Tibial artery (tissue), 4 donors: ENCODE data around the gene TP63.

ENCODE experiments used
- DNase-seq, 2 donors: peaks; one replicate each; pipeline ENCODE4 v3.0.0-alpha.2; 2019
- H3K27ac ChIP-seq, 2 donors: fragments of 200-600 bp; sonication (generic) in 1 of 2; 1 replicate in 1 of 2; 2 replicates in 1 of 2; pipeline ENCODE4 v1.5.1; 2018 to 2019; ENCODE audit warnings: mild to moderate bottlenecking in 1 of 2
- H3K27me3 ChIP-seq, 2 donors: fragments of 200-600 bp; sonication (generic) in 1 of 2; one replicate each; pipeline versions ENCODE4 v1.5.1 to v1.6.0; 2016 to 2019
- H3K36me3 ChIP-seq, 3 donors: fragments of 200-600 bp; sonication (generic) in 2 of 3; one replicate each; pipeline ENCODE4 v1.5.1; 2016 to 2019; ENCODE audit warnings: mild to moderate bottlenecking in 2 of 3
- H3K4me1 ChIP-seq, 4 donors: fragments of 200-600 bp; sonication (generic) in 2 of 4; 1 replicate in 3 of 4; 2 replicates in 1 of 4; pipeline ENCODE4 v1.5.1; 2016 to 2019
- H3K4me3 ChIP-seq, 2 donors: fragments of 200-600 bp; sonication (generic) in 1 of 2; 1 replicate in 1 of 2; 2 replicates in 1 of 2; pipeline ENCODE4 v1.5.1; 2018 to 2019; ENCODE audit warnings: mild to moderate bottlenecking in 2 of 2
- H3K9me3 ChIP-seq, 3 donors: fragments of 200-600 bp; sonication (generic) in 1 of 3; one replicate each; pipeline ENCODE4 v1.5.1; 2016 to 2019
- intact Hi-C: fragments of 100-400 bp; cut with DNase I; formaldehyde crosslinking; loops from one replicate; pipeline ENCODE4 v1.15.0; 2023; ENCODE audit warnings: low total_unique reads
- TF ChIP-seq, protein P1 (sequence below), 2 experiments: fragments of 200-600 bp in 1 of 2; fragments of 450-650 bp in 1 of 2; IDR thresholded peaks; one replicate each; pipeline ENCODE4 v1.5.1; 2017 to 2019; ENCODE audit warnings: antibody characterized with exemption in 2 of 2, mild to moderate bottlenecking in 1 of 2, moderate library complexity in 1 of 2

The TP63 gene

DNA sequence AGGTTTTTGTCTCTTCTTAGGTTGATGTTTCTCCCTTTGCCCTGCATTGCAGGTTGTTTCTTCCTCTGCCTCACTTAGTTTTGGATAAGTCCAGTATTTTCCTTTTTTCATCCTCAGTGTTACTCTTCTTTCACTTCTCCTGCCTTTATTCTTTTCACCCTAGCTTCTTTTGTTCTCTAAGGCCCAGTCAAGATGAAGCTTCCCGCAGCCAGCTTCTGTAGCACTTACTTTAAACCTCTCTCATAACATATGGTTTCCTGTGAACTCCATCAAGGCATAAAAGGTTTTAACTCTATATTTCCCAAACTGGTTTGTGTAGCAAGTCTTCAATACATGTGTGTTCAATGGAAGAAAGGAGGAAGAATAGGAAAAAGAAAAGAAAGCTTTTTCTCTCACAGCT, 54.1 kb downstream of the TP63 start:
- H3K4me3 ChIP-seq, result no peak overlapping the region
- H3K27ac ChIP-seq, result no peak overlapping the region
- H3K9me3 ChIP-seq, result no peaks in the 10 kb centered on the region
- no peaks in the 10 kb centered on the region for H3K36me3 ChIP-seq
- TF ChIP-seq, protein P1, sequence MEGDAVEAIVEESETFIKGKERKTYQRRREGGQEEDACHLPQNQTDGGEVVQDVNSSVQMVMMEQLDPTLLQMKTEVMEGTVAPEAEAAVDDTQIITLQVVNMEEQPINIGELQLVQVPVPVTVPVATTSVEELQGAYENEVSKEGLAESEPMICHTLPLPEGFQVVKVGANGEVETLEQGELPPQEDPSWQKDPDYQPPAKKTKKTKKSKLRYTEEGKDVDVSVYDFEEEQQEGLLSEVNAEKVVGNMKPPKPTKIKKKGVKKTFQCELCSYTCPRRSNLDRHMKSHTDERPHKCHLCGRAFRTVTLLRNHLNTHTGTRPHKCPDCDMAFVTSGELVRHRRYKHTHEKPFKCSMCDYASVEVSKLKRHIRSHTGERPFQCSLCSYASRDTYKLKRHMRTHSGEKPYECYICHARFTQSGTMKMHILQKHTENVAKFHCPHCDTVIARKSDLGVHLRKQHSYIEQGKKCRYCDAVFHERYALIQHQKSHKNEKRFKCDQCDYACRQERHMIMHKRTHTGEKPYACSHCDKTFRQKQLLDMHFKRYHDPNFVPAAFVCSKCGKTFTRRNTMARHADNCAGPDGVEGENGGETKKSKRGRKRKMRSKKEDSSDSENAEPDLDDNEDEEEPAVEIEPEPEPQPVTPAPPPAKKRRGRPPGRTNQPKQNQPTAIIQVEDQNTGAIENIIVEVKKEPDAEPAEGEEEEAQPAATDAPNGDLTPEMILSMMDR (IDR thresholded peaks at IDR 0.05), result no peak
- intact Hi-C loops, result no loop called here
- DNase-seq, result no peak
- no peaks in the 10 kb centered on the region for H3K27me3 ChIP-seq
- H3K4me1 ChIP-seq, result no peaks in the 10 kb centered on the region

DNA sequence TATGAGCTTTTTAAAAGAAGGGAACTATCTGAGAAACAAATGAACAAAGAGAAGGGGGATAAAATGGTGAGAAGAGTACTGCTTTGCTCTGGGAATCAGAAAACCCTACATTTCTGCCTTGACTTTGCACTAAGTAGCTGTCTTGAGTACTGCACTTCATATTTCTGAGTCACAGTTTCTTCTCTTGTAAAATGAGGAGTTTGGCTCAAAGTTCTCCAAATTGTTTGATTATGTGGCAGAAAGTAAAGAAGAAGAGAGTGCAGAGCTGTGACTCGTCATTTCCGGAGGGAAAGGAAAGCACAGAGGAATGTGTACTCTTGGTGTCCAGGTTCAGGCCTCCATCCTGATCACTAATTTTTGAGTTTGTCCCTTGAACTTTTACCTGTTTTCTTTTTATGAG, 54.7 kb downstream of the TP63 start:
- DNase-seq, result no peak
- Histone ChIP-seq H3K4me3 (no peak overlapping the region), H3K27ac (no peak overlapping the region), H3K36me3 (no peaks in the 10 kb centered on the region), H3K9me3 (no peaks in the 10 kb centered on the region), H3K27me3 (no peaks in the 10 kb centered on the region), H3K4me1 (no peaks in the 10 kb centered on the region)
- TF ChIP-seq, protein P1 (IDR thresholded peaks at IDR 0.05), result no peak
- intact Hi-C loops, result no loop called here

DNA sequence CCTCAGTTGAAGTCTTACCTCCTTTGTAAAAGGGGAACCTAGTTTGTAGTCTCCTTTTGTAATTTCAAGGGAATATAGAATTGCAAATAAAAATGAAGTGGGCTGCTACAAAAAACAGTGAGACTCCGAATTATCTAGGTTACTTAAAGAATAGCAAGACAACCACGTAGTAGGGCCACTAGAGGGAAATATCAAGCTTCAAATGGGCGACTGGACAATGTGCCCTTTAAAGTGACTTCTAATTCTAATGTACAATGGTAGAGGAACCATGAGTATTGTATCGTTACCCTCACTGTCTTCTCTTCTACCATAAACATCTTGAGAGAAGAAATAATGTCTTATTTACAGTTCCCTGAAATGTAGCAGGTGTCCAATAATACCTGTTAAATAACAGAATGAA, 56.3 kb downstream of the TP63 start:
- no peaks in the 10 kb centered on the region for H3K9me3 ChIP-seq
- TF ChIP-seq, protein P1 (IDR thresholded peaks at IDR 0.05), result no peak
- no peaks in the 10 kb centered on the region for H3K36me3 ChIP-seq
- no peak for DNase-seq
- H3K4me3 ChIP-seq, result no peak overlapping the region
- intact Hi-C loops, result no loop called here
- H3K4me1 ChIP-seq, result no peaks in the 10 kb centered on the region
- no peaks in the 10 kb centered on the region for H3K27me3 ChIP-seq
- no peak overlapping the region for H3K27ac ChIP-seq

DNA sequence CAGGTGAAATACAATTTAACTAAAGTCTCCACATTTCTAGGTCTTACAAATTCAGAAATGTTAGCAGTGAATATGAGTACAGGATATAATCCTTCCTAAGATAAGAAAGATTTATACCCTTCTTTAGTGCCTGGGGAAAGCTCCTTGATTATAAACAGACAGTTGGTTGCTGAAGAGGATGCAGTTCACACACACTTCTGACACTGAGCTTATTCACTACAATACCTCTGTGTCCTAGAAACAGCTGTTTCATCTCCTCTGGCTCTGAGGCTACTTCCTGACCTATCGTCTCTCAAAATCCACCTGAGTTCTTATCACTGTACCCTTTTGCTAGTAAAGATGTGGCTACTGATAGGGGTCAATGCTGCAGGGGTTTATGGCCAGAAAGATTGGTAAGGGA, 57.1 kb downstream of the TP63 start:
- no peak overlapping the region for H3K4me3 ChIP-seq
- H3K4me1 ChIP-seq, result no peaks in the 10 kb centered on the region
- H3K27ac ChIP-seq, result no peak overlapping the region
- TF ChIP-seq, protein P1 (IDR thresholded peaks at IDR 0.05), result no peak
- intact Hi-C loops, result no loop called here
- DNase-seq, result no peak
- H3K9me3 ChIP-seq, result no peaks in the 10 kb centered on the region
- no peaks in the 10 kb centered on the region for H3K27me3 ChIP-seq
- no peaks in the 10 kb centered on the region for H3K36me3 ChIP-seq

DNA sequence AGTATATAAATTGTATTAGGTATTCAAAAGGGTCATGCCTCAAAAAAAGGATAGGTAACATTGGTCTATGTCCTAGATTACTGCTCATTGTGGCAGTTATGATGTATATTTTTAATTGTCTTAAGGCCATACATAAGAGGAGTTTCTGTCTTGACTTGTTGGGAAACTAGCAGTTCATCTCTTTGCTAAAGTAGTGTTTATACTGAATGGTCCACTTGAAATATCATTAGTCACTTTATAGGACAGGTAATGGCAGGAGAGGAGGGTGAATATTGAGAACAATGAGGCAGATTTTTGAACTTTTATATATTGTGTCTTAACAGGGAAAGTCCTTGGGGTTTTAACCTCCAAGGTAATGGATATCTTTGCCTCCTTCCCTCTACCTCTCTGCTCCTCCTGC, 58.4 kb downstream of the TP63 start:
- TF ChIP-seq, protein P1 (IDR thresholded peaks at IDR 0.05), result no peak
- no peaks in the 10 kb centered on the region for H3K36me3 ChIP-seq
- no peaks in the 10 kb centered on the region for H3K9me3 ChIP-seq
- H3K27ac ChIP-seq, result no peak overlapping the region
- DNase-seq, result no peak
- H3K27me3 ChIP-seq, result no peaks in the 10 kb centered on the region
- no peaks in the 10 kb centered on the region for H3K4me1 ChIP-seq
- intact Hi-C loops, result no loop called here
- H3K4me3 ChIP-seq, result no peak overlapping the region

DNA sequence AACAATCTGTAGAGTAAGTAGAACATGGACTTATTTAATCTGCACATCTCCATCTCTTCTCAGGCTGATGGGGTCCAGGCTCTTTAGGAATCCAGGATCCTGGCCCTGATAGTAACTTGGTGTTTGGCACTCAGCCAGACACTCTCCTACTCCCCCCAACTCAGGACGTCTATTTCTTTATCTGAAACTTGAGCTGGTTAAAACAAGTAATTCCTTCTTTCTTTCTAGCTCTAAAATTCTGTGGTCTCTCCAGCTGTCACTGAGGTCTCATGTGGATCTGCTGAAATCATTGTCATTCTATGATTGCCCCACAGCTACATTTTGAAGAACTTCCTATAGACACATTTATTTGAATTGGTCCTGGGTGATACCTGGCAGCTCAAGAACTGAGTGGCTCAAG, 59.0 kb downstream of the TP63 start:
- Histone ChIP-seq H3K9me3 (no peaks in the 10 kb centered on the region), H3K27ac (no peak overlapping the region), H3K36me3 (no peaks in the 10 kb centered on the region), H3K4me3 (no peak overlapping the region), H3K27me3 (no peaks in the 10 kb centered on the region), H3K4me1 (no peaks in the 10 kb centered on the region)
- intact Hi-C loops, result no loop called here
- TF ChIP-seq, protein P1 (IDR thresholded peaks at IDR 0.05), result no peak
- no peak for DNase-seq
